GM18909 (cell line): ENCODE results near the gene TGFB3.
"Not testable (repeated sequence)": the region's sequence is repeated elsewhere in the genome, so short reads cannot be mapped to it uniquely, and the experiment has no call there.

Source experiments
- ATAC-seq: cut with Tn5 transposase; IDR thresholded peaks from one replicate; pipeline ENCODE4 v1.9.1; 2021; ENCODE audit warnings: mild to moderate bottlenecking; ENCODE audit not compliant: unreplicated experiment, poor library complexity

Gene TGFB3

GRCh38 chr14:75981426-75982265 lies at the start of gene TGFB3:
Gene TGFB3 (minus strand): TSS chr14:75981995. CDS start chr14:75980893, 1,102 bp downstream.
- ATAC-seq, result peak; percentile 41

GRCh38 chr14:76024211-76024907 lies 42.6 kb upstream of the TGFB3 start:
- no peak for ATAC-seq

- no peak for ATAC-seq
Measured at GRCh38 chr14:76023757-76024156, 42.0 kb upstream of the TGFB3 start.

- no peak for ATAC-seq
Measured at GRCh38 chr14:76022991-76023390, 41.2 kb upstream of the TGFB3 start.

- no peak for ATAC-seq
Measured at GRCh38 chr14:76019676-76020075, 37.9 kb upstream of the TGFB3 start.

GRCh38 chr14:76015668-76016067 lies 33.9 kb upstream of the TGFB3 start:
- no peak for ATAC-seq

GRCh38 chr14:76015191-76015590 lies 33.4 kb upstream of the TGFB3 start:
- ATAC-seq, result no peak

GRCh38 chr14:76012354-76012753 lies 30.6 kb upstream of the TGFB3 start:
- ATAC-seq, result no peak

- no peak for ATAC-seq
Measured at GRCh38 chr14:76011930-76012329, 30.1 kb upstream of the TGFB3 start.

GRCh38 chr14:76009627-76010026 lies 27.8 kb upstream of the TGFB3 start:
- not testable (repeated sequence) for ATAC-seq

GRCh38 chr14:76007852-76008251 lies 26.1 kb upstream of the TGFB3 start:
- ATAC-seq, result no peak

GRCh38 chr14:76007379-76007778 lies 25.6 kb upstream of the TGFB3 start:
- ATAC-seq, result no peak

- ATAC-seq, result no peak
Measured at GRCh38 chr14:76006253-76006652, 24.5 kb upstream of the TGFB3 start.

- ATAC-seq, result no peak
Measured at GRCh38 chr14:76002383-76002782, 20.6 kb upstream of the TGFB3 start.

GRCh38 chr14:75999511-76000190 lies 17.9 kb upstream of the TGFB3 start:
- ATAC-seq, result no peak

GRCh38 chr14:75996488-75996887 lies 14.7 kb upstream of the TGFB3 start:
- no peak for ATAC-seq

- ATAC-seq, result no peak
Measured at GRCh38 chr14:75995372-75996041, 13.7 kb upstream of the TGFB3 start.

GRCh38 chr14:75993567-75994041 lies 11.8 kb upstream of the TGFB3 start:
- ATAC-seq, result peak; percentile 68

- ATAC-seq, result no peak
Measured at GRCh38 chr14:75991753-75992152, 10.0 kb upstream of the TGFB3 start.

- ATAC-seq, result no peak
Measured at GRCh38 chr14:75990297-75990696, 8.5 kb upstream of the TGFB3 start.
